ENCODE data around the gene PLA2G2A.
"Not testable (repeated sequence)": the region's sequence is repeated elsewhere in the genome, so short reads cannot be mapped to it uniquely, and the experiment has no call there.

Gene PLA2G2A, protein sequence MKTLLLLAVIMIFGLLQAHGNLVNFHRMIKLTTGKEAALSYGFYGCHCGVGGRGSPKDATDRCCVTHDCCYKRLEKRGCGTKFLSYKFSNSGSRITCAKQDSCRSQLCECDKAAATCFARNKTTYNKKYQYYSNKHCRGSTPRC

DNA sequence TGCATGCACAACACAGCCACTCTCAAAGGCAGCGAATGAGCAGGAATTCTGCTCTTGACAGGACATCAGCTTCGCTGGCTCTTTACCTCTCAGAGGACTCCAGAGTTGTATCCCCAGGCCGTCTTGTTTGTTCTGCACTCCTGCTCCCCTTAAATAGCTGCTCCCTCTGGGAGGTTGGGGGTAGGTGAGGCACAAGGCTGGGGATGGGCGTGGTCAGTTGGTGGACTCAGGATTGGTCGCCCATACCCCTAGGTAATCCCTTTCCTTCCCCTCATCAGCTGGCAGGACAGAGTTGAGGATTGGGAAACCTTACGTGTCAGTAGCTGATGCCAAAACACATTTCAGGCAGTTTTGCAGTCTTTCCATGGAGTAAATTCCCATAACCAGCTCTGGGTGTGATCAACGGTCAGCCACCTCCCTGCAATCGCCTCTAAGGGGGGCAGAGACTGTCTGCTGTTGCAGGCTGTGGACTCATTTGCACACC lies at the start of gene PLA2G2A:
PLA2G2A (minus strand) TSS at position 125 of the 484 bp plus-strand sequence. CDS start 845 bp downstream, outside the sequence.
- no peak for DNase-seq

DNA sequence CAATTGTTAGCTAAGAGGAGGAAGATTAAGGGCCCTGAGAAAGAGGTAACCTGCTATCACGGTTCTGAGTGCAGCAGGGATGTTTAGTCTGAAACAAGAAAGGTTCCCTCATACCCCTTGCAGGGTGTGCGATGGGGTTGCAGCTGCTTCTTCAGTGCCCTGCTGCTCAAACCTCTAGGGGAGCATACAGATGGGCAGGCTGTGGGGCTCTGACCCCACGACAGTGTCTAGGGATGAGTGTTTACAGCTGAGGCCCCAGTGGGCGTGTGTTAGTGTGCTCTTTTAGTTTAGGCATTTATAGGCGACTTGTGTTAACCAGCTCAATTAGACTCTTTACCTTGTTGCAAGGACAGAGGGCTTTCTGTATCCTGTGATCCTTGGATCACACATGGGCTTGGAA lies 49.3 kb upstream of the PLA2G2A start:
- no peak for DNase-seq

DNA sequence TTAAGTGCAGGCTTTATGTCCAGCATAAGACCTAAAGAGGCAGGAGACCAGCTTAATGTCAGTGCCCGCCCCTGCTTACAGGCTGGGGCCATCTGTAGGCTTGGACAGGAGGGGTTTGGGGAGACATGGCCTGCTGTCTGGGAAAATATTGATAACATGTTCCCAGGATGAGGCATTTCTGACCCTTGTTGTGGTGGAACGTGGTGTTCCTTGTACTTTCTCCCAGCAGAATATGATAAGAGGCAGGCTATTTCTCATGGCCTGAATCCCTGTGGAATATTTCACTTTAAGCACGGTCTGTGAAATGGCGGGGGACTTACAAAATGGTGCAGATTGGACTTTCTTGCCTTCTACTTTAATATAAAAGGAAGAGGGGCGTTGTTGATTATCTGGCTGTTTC lies 48.7 kb upstream of the PLA2G2A start:
- DNase-seq, result no peak

DNA sequence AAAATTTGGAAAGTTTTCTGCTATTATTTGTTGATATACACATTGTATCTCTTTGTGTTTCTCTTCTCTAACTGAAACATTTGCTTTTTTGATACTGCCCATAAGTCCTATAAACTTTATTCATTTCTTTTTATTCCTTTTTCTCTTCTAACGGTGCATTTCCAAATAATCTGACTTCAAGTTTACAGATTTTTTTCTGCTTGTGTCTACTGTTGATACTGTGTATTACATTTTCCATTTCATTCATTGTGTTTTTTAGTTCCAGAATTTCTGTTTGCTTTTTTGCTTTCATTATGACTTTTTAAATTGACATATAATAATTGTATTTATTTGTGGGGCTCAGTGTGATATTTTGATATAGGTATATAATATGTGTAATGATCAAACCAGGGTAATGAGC lies 38.3 kb upstream of the PLA2G2A start:
- no peak for DNase-seq

DNA sequence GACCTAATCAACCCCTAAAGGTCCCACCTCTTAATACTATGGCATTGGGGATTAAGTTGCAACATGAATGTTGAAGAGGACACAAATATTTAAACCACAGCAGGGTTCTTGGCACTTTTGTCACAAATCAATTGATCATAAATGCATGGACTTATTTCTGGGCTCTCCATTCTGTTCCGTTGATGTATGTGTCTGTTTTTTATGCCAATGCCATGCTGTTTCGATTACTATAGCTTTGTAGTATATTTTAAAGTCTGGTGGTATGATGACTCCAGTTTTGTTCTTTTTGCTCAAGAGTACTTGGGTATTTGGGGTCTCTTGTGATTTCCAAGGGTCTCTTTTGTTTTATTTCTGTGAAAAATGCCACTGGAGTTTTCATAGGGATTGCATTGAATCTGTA lies 34.7 kb upstream of the PLA2G2A start:
- no peak for DNase-seq

DNA sequence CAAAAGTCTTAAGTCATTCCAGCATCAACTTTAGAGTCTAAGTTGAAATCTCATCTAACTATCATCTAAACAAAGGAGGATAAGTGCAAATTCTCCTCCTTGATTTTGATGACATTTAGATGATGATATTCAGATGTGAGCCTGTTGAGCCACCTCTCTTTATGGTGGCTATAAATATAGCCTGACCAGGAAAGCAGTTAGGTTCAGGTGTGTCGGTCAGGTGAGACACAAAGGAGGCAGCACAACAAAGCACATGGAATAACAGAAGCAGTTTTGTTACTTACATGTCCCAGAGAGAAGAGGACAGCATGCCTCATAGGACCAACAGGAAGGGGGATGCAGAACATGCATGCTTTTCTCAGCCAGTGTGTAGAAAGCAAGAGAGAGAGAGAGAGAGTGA lies 30.6 kb upstream of the PLA2G2A start:
- DNase-seq, result no peak

DNA sequence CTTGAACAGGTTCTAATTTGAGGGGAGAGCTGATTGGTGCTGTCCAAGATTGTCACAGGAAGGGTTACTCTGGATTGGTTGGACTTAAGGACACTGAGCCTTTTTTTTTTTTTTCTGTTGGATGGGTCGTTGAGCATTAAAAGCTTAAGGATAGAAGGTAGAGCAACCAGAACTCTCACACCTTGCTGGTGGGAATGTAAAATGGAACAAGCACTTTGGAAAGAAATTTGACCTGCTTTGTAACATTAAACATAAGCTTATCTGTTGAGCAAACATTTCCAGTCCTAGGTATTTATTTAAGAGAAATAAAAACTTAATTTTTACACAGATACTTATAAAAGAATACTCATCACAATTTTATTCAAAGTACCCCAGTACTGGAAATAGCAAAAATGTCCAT lies 29.8 kb upstream of the PLA2G2A start:
- no peak for DNase-seq

DNA sequence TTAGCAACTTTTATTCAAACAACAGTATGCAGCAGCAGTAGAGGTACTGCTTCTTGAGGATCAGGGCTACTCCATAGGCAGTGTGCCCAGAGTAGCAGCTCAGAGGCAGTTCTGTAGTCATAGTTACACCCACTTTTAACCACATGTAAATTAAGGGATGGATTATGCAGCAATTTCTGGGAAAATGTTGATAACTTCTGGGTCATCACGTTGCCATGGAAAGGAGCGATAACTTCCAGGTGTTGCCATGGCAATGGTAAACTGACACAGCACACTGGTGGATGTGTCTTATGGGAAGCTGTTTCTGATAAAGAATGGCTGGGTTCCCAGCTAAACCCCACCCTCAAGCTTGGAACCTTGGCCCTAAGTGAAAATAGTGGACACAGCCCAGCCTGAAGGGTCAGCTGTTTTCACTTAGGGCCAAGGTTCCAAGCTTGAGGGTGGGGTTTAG lies 29.0 kb upstream of the PLA2G2A start:
- no peak for DNase-seq

DNA sequence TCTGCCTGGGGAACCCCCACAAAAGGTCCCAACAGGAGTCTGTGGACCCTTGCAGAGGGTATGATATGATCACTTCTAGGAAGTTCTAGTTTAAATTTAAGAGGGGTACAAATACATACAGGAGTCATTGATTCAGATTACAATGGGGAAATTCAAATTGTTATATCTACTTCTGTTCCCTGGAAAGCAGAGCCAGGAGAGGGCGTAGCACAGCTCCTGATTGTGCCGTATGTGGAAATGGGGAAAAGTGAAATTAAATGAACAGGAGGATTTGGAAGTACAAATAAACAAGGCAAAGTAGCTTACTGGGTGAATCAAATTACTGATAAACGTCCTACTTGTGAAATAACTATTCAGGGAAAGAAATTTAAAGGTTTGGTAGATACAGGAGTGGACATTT lies 19.4 kb upstream of the PLA2G2A start:
- not testable (repeated sequence) for DNase-seq

DNA sequence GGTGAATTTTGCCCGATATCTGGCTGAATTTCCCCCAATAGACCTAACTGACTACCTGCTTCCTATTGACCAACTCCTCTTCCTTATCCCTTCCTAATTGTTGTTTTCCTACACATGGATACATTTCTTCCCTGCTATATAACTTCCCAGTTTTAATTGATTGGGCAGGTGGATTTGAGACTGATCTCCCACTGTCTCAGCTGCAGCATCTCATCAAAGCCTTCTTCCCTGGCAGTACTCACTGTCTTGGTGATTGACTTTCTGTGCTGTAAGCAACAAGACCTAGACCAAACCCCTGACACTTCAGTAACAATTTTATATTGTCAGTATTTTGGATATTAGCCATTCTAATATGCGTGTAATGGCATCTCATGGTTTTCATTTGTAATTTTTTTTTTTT lies 11.3 kb upstream of the PLA2G2A start:
- DNase-seq, result no peak

DNA sequence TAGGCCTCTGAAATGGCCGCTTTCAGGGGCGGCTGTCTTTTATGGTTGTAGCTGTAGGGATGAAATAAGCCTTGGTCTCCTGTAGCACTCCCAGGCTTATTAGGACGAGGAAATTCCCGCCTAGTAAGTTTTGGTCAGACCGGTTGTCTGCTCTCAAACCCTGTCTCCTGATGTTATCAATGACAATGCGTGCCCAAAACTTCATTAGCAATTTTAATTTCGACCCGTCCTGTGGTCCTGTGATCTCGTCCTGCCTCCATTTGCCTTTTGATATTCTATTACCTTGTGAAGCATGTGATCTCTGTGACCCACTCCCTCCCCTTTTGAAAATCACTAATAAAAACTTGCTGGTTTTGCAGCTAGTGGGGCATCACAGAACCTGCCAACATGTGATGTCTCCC lies 10.8 kb upstream of the PLA2G2A start:
- not testable (repeated sequence) for DNase-seq

DNA sequence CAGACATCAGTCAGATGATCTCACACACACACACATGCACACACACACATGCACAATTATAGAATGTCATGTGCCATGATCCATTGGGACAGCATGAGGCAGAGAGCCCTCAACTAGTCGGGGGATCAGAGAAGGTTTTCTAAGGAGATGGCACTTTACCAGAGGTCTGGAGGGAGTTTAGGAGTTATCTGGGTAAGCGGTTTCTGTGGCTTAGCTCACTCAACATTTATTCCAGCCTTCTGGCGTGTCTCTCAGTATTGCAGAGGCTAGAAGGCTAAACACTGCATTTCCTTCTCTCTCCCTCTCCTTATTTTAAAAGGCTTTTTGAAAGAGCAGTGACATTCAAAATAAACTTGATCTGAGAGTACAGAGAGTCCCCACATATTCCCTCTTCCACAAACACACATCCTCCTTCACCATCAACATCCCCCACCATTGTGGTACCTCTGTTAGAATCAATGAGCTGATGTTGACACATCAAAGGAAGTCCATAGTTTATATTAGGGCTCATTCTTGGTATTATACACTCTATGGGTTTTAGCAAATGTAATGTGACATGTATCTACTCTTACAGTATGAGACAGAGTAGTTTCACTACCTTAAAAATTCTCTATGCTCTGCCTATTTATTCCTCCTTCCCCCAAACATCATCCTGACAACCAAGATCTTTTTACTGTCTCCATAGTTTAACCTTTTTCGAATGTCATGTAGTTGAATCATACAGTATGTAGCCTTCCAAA lies 9.0 kb upstream of the PLA2G2A start:
- no peak for DNase-seq

DNA sequence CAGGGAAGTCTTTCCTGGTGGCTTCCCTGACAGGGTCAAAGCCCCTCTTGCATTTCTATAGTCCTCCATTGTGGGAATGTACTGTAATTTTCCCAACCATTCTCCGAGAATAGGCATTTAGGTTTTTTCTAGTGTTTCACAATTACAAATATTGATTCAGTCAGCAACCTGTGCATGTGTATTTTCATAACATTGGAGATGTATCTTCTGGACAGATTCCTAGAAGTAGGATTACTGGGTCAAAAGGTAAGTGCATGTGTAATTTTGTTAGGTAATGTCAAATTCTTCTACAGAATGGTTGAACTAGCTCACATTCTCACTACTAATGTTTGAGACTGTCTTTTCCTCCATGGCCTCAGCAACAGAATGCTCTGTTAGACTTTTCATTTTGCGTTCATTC lies 8.3 kb upstream of the PLA2G2A start:
- no peak for DNase-seq

DNA sequence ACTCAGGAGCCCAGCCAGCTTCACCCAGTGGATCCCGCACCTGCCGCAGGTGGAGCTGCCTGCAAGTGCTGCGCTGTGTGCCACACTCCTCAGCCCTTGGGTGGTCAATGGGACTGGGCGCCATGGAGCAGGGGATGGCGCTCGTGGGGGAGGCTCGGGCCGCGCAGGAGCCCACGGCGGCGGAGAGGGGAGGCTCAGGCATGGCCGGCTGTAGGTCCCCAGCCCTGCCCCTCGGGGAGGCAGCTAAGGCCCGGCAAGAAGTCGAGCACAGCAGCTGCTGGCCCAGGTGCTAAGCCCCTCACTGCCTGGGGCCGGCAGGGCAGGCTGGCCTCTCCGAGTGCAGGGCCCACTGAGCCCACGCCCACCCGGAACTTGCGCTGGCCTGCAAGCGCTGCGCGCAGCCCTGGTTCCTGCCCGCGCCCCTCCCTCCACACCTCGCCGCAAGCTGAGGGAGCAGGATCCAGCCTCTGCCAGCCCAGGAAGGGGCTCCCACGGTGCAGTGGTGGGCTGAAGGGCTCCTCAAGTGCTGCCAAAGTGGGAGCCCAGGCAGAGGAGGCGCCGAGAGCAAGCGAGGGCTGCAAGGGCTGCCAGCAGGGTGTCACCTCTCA lies 5.1 kb upstream of the PLA2G2A start:
- DNase-seq, result not testable (repeated sequence)

DNA sequence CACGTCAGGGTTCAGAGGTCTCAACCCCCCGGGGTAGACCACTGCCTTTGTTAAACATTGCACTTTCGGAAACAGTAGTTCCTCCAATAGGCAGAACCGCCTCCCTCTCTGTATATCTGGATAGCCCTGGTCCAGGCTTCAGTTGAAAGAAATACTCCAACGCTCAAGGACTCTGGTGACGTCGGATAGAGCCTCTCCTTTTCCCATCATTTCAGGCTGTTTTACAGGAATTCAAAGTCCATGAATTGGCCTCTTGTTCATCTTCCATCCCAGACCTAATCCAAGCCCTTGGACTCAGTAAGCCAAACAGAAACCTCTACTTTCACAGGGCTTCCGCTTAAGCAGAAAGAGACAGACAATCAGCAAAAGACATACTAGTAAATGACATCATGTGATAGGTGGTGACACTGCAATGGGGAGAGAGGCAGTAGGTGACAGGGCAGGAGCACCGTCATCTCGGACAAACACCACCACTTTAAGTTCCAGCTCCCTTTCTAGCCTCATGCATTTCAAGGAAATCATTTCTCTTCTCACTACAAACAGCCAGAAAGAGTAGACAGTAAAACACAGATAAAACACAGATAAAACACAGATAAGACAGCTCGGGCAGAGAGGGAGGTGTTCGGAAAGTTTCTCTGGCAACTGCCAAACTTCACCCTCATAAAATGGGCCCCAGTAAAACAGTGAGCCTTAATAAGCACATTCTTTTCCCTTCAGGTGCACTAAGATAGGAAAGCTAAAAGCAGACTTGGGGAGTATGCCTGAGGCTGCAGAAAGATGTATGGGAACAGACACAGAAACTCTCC lies 2.3 kb upstream of the PLA2G2A start:
- DNase-seq, result no peak

DNA sequence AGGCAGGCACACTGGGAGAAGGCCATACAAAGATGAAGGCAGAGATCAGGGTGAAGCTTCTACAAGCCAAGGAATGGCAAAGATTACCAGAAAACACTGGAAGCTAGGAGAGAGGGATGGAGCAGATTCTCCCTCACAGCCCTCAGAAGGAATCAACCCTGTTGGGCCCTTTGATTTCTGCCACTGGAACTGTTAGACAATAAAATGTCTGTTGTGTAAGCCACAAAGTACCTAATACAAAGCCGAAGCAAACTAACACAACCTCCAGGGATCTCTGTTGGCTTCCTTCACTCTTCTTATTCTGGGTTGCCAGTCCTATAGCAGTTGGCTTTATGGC lies 1.7 kb upstream of the PLA2G2A start:
- no peak for DNase-seq

DNA sequence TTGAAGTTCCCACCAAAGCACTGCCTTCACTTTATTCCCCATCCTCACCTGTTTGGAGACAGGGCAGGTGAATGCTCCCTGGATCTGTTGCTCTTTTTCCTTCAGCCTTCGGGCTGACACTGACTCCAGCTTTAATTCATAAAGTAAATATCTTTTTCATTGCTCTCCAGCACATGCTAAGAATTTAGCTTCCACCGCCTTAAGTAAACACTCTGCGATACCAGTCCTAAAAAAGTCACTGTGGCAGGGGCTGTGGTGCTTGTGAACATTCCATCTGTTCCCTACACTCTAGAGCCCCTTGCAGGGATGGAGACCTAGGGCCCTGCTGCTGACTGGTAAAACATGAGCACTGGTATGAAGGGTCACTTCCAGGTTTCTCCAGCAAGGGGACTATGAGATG lies 896 bp upstream of the PLA2G2A start:
- DNase-seq, result no peak

DNA sequence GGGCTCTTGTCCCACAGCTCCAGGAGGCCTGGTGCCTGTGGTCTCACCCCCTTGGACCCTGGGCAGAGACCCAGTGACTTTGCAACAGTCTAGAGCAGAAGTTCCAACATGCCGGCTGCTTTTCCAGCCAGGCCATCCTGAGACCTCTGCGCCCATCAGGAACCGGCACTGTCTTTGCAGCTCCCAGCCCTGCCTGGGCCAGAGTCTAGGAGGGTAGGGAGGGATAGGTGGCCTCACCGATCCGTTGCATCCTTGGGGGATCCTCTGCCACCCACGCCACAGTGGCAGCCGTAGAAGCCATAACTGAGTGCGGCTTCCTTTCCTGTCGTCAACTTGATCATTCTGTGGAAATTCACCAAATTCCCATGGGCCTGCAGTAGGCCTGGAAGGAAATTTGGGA lies 1.3 kb downstream of the PLA2G2A start:
- no peak for DNase-seq

DNA sequence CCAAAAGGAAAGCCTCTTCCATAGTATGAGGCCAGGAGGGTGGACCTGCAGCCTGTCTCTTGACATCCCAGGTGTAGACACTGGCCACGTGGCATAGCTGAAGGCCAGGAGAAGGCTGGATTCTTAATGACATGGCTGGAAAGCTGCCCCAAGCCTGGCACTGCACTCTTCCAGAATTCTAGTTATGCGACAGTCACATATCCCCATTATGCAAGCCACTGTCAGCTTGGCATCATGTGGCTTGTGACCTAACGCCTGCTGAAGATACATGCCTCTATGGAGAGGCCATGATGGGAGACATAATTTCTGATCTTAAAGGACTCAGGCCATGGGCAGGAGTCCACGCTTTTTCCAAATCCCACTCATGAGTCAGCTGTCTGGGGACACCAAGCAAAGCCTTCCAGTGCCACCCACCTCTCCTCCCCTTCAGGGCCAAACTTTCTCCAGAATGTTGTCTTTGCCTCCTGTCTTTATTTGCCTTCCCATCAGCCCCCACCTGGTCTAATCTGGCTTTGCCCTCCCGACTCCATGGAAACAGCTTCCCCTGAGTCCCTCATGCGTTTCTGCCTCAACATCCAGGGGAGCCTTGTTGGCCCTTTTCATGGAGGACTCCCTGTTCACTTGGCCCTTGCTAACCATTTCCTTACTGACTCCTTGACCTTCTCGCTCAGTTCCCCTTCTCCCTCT lies 3.0 kb downstream of the PLA2G2A start:
- no peak for DNase-seq

DNA sequence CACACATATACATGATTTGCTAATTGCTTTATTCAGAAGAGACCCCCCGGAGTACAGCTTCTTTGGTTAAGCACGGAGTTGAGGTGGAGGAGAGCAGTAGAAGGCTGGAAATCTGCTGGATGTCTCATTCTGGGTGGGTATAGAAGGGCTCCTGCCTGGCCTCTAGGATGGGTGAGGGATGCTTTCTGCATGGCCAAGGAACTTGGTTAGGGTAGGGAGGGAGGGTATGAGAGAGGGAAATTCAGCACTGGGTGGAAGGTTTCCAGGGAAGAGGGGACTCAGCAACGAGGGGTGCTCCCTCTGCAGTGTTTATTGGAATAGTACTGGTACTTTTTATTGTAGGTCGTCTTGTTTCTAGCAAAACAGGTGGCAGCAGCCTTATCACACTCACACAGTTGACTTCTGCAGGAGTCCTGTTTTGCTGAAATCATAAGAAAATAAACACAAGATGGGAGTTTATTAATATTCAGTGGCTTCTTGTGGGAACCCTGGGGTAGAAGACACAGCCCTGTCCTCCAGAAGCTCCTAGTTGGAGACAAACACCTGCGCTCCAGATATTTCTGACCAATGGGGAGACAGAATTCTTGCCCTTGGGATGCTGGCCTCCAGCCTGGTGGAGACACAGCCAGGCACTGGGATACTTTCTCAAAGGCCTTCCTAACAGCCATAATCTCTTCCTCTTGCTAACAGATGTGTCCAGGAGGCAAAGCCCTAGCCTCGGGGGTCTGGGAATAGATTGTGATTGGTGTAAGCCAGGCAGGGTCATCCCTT lies 3.8 kb downstream of the PLA2G2A start:
- no peak for DNase-seq

DNA sequence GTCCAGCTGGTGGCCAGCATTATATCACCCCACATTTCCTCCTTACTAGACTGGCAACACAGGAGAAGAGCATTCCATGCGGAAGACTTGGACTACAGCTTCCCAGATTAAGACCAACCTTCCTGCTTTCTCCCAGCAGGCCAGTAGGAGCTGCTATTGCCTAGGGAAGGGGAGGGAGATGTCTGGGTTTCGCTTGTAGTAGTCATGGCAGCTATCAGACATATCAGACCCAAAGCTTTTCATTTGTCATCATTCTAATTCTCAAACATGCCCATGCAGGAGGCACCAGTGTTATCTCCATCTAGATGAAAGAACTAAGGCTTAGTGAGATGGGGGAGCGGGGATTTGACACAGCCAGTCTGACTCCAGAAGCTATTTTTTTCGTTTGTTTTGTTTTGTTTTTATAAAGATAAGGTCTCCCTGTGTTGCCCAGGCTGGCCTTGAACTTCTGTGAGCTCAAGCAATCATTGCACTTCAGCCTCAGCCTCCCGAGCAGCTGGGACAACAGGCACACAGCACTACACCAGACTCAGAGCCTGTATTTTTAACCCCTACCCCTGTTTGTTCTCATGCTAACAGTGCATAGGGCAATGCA lies 4.5 kb downstream of the PLA2G2A start:
- DNase-seq, result no peak

DNA sequence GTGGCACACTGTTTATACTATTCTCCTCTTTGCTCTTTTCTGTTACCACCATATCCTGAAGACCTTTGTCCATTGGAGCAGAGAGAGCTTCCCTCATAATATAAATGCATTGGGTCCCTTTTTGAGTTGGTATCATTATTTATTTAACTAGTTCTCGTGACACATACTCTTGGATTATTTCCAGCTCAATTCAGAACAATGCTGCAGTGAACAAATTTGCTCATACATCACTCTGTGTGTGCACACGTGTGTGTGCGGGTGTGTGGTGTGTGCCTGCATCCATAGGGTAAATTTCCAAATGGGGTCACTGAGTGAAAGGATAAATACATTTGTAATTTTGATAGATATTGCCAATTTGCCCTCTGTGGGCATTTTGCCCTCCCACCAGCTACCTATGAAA lies 5.8 kb downstream of the PLA2G2A start:
- DNase-seq, result no peak

Data from stimulated activated CD4-positive, alpha-beta T cell treated with anti-CD3 and anti-CD28 coated beads, Interleukin-4, amount 100 ng/mL, for 4 hours (primary cell).